HEK293 (cell line): ENCODE measurements around the gene AHCYL1.

ENCODE experiments used
- CTCF ChIA-PET: fragments of 350-600 bp; formaldehyde crosslinking; extraction: SDS; loops from one replicate; lab custom pipeline; 2021; ENCODE audit warnings: antibody characterized with exemption; lab: Yijun Ruan, JAX
- POLR2A ChIA-PET: fragments of 300-600 bp; formaldehyde crosslinking; extraction: SDS; loops from one replicate; lab custom pipeline; 2020; ENCODE audit warnings: antibody characterized with exemption, inconsistent platforms; lab: Yijun Ruan, JAX
- H3K27ac ChIP-seq: fragments of 200-500 bp; sonication (Bioruptor generic); 2 replicates; pipeline ENCODE4 v1.5.1; 2014; ENCODE audit warnings: low read depth, low read length, control low read depth, inconsistent platforms; ENCODE audit errors: extremely low read depth
- H3K36me3 ChIP-seq, 2 experiments: fragments of 200-500 bp in 1 of 2; sonication (Bioruptor generic) in 1 of 2; 1 replicate in 1 of 2; 2 replicates in 1 of 2; pipeline ENCODE4 v1.5.1; 2014 to 2017; ENCODE audit warnings: inconsistent platforms in 2 of 2, low read length in 2 of 2; ENCODE audit not compliant: control insufficient read depth in 2 of 2, insufficient read depth in 1 of 2
- H3K4me1 ChIP-seq: fragments of 200-500 bp; sonication (Bioruptor generic); 2 replicates; pipeline ENCODE4 v1.5.1; 2014; ENCODE audit warnings: mild to moderate bottlenecking, low read length, inconsistent platforms; ENCODE audit not compliant: control insufficient read depth, insufficient read depth
- H3K4me3 ChIP-seq: 2 replicates; pipeline ENCODE4 v1.5.1; 2011; ENCODE audit warnings: low read depth, mild to moderate bottlenecking, control low read depth, low read length, moderate library complexity
- H3K9me3 ChIP-seq: fragments of 200-500 bp; sonication (Bioruptor generic); 2 replicates; pipeline ENCODE4 v1.5.1; 2014; ENCODE audit warnings: low read depth, low read length, inconsistent platforms; ENCODE audit not compliant: control insufficient read depth, insufficient read depth
- EGR2 ChIP-seq: fragments of 450-650 bp; formaldehyde crosslinking; IDR thresholded peaks from 2 replicates; pipeline ENCODE4 v1.5.1; 2016; ENCODE audit warnings: low read depth, missing biosample characterization, missing genetic modification characterization
- GFI1B ChIP-seq: fragments of 450-650 bp; formaldehyde crosslinking; IDR thresholded peaks from 2 replicates; pipeline ENCODE4 v1.5.1; 2016; ENCODE audit warnings: missing biosample characterization, missing genetic modification characterization
- KLF7 ChIP-seq: fragments of 450-650 bp; formaldehyde crosslinking; IDR thresholded peaks from 2 replicates; pipeline ENCODE4 v1.5.1; 2016; ENCODE audit warnings: missing biosample characterization, missing genetic modification characterization, borderline replicate concordance
- KLF8 ChIP-seq: fragments of 450-650 bp; formaldehyde crosslinking; IDR thresholded peaks from 2 replicates; pipeline ENCODE4 v1.5.1; 2016; ENCODE audit warnings: missing biosample characterization, missing genetic modification characterization
- PRDM1 ChIP-seq: fragments of 450-650 bp; formaldehyde crosslinking; IDR thresholded peaks from 2 replicates; pipeline ENCODE4; 2016; ENCODE audit warnings: missing biosample characterization, missing genetic modification characterization
- RBAK ChIP-seq: fragments of 450-650 bp; formaldehyde crosslinking; IDR thresholded peaks from 2 replicates; pipeline ENCODE4 v1.5.1; 2016; ENCODE audit warnings: missing biosample characterization, missing genetic modification characterization
- SETDB1 ChIP-seq: IDR thresholded peaks from one replicate; pipeline ENCODE4 v1.6.1; 2017; ENCODE audit warnings: mild to moderate bottlenecking, low read length, moderate library complexity, mixed read lengths; ENCODE audit not compliant: insufficient read length
- YY1 ChIP-seq: fragments of 450-650 bp; formaldehyde crosslinking; IDR thresholded peaks from 2 replicates; pipeline ENCODE4 v1.5.1; 2018; ENCODE audit warnings: missing biosample characterization, missing genetic modification characterization
- ZFHX2 ChIP-seq: fragments of 450-650 bp; formaldehyde crosslinking; conservative IDR thresholded peaks from 2 replicates; pipeline ENCODE4 v1.5.1; 2016; ENCODE audit warnings: missing biosample characterization, missing genetic modification characterization
- ZNF10 ChIP-seq: fragments of 450-650 bp; formaldehyde crosslinking; IDR thresholded peaks from 2 replicates; pipeline ENCODE4 v1.5.1; 2017; ENCODE audit warnings: missing biosample characterization, missing genetic modification characterization
- ZNF266 ChIP-seq: fragments of 450-650 bp; formaldehyde crosslinking; IDR thresholded peaks from 2 replicates; pipeline ENCODE4 v1.5.1; 2016; ENCODE audit warnings: missing biosample characterization, missing genetic modification characterization, low read depth
- ZNF48 ChIP-seq: fragments of 450-650 bp; formaldehyde crosslinking; IDR thresholded peaks from 2 replicates; pipeline ENCODE4 v1.5.1; 2016; ENCODE audit warnings: missing biosample characterization, missing genetic modification characterization
- ZNF548 ChIP-seq: fragments of 450-650 bp; formaldehyde crosslinking; IDR thresholded peaks from 2 replicates; pipeline ENCODE4 v1.5.1; 2016; ENCODE audit warnings: missing biosample characterization, missing genetic modification characterization
- ZNF623 ChIP-seq: fragments of 450-650 bp; formaldehyde crosslinking; IDR thresholded peaks from 2 replicates; pipeline ENCODE4 v1.5.1; 2016; ENCODE audit warnings: missing biosample characterization, missing genetic modification characterization
- ZNF654 ChIP-seq: fragments of 450-650 bp; formaldehyde crosslinking; IDR thresholded peaks from 2 replicates; pipeline ENCODE4 v1.5.1; 2016; ENCODE audit warnings: low read depth, missing biosample characterization, missing genetic modification characterization
- ZSCAN23 ChIP-seq: fragments of 450-650 bp; formaldehyde crosslinking; IDR thresholded peaks from 2 replicates; pipeline ENCODE4 v1.5.1; 2016; ENCODE audit warnings: missing biosample characterization, missing genetic modification characterization
- TF ChIP-seq, protein P1 (sequence below): fragments of 450-650 bp; formaldehyde crosslinking; IDR thresholded peaks from 2 replicates; pipeline ENCODE4 v1.5.1; 2016; ENCODE audit warnings: missing biosample characterization, missing genetic modification characterization, borderline replicate concordance
- TF ChIP-seq, protein P2 (sequence below): fragments of 450-650 bp; formaldehyde crosslinking; IDR thresholded peaks from 2 replicates; pipeline ENCODE4 v1.5.0; 2017; ENCODE audit warnings: missing biosample characterization, missing genetic modification characterization, borderline replicate concordance
- TF ChIP-seq, protein P3 (sequence below): fragments of 450-650 bp; formaldehyde crosslinking; IDR thresholded peaks from 2 replicates; pipeline ENCODE4 v1.5.1; 2016; ENCODE audit warnings: missing biosample characterization, missing genetic modification characterization
- TF ChIP-seq, protein P4 (sequence below): fragments of 450-650 bp; formaldehyde crosslinking; IDR thresholded peaks from 2 replicates; pipeline ENCODE4 v1.5.1; 2016; ENCODE audit warnings: missing biosample characterization, missing genetic modification characterization
- TF ChIP-seq, protein P5 (sequence below): fragments of 450-650 bp; formaldehyde crosslinking; IDR thresholded peaks from 2 replicates; pipeline ENCODE4 v1.5.1; 2016; ENCODE audit warnings: missing biosample characterization, missing genetic modification characterization

AHCYL1 gene

DNA sequence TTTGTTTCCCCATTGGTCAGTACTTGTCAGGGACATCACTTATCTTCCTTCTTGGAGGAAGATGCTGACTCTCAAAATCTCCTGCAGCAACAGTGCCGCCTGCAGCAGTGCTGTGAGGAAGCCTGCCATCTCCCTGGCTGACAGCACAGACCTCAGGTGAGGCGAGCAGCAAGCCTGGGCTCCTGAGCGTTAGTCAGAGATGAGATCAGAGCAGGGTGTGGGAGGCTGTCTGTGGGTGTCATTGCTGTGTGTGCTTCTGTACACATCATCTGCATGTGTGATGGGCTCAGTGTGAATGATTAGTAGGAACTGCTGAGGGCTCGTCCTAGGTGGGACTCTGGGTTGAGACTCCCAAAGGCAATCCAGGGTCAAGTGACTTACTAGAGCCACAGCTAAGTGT lies 56.0 kb downstream of the AHCYL1 start:
- CTCF ChIA-PET = interaction anchor here (1.1 to 2.4 kb wide), 2 partner anchors 11 to 13 kb away, joined by 6 to 19 read pairs; no protein-coding TSS in a partner anchor
- Histone ChIP-seq H3K36me3 (peaks cover 13 to 88% of the 10 kb centered on the region in 2 experiments), H3K27ac (no peak overlapping the region), H3K9me3 (no peaks in the 10 kb centered on the region), H3K4me3 (no peak overlapping the region), H3K4me1 (peaks cover 3% of the 10 kb centered on the region; the same call in 1 of the 2 replicates)
- no peak for TF ChIP-seq ZNF623 (tag by site-specific recombination)
- TF ChIP-seq, protein P1, sequence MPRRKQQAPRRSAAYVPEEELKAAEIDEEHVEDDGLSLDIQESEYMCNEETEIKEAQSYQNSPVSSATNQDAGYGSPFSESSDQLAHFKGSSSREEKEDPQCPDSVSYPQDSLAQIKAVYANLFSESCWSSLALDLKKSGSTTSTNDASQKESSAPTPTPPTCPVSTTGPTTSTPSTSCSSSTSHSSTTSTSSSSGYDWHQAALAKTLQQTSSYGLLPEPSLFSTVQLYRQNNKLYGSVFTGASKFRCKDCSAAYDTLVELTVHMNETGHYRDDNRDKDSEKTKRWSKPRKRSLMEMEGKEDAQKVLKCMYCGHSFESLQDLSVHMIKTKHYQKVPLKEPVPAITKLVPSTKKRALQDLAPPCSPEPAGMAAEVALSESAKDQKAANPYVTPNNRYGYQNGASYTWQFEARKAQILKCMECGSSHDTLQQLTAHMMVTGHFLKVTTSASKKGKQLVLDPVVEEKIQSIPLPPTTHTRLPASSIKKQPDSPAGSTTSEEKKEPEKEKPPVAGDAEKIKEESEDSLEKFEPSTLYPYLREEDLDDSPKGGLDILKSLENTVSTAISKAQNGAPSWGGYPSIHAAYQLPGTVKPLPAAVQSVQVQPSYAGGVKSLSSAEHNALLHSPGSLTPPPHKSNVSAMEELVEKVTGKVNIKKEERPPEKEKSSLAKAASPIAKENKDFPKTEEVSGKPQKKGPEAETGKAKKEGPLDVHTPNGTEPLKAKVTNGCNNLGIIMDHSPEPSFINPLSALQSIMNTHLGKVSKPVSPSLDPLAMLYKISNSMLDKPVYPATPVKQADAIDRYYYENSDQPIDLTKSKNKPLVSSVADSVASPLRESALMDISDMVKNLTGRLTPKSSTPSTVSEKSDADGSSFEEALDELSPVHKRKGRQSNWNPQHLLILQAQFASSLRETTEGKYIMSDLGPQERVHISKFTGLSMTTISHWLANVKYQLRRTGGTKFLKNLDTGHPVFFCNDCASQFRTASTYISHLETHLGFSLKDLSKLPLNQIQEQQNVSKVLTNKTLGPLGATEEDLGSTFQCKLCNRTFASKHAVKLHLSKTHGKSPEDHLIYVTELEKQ = no peak
- TF ChIP-seq ZFHX2 (tag by site-specific recombination) = peak; percentile 94
- peak; percentile 93 for TF ChIP-seq EGR2
- POLR2A ChIA-PET = no interaction called here

DNA sequence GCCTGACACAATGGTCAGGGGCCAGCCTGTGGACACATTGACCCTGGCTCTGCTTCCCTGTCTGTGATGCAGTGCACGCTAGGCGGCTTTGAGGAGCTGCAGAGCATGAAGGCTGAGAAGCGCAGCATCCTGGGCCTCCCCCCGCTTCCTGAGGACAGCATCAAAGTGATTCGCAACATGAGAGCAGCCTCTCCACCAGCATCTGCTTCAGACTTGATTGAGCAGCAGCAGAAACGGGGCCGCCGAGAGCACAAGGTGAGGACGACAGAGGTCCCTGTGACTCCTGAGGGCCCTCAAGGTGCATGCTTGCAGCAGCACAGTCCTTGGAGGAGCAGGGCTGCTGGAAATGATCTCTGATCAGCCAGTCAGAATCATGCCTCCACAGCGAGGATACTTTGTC lies 58.5 kb downstream of the AHCYL1 start:
- Histone ChIP-seq H3K4me3 (no peak overlapping the region), H3K27ac (no peak overlapping the region), H3K4me1 (no peaks in the 10 kb centered on the region), H3K36me3 (peaks cover 26 to 99% of the 10 kb centered on the region in 2 experiments), H3K9me3 (no peaks in the 10 kb centered on the region)
- no peak for TF ChIP-seq ZNF48
- no peak for TF ChIP-seq KLF8 (tag by site-specific recombination)
- TF ChIP-seq ZNF548 (tag by site-specific recombination) = no peak
- no peak for TF ChIP-seq SETDB1
- TF ChIP-seq, protein P2, sequence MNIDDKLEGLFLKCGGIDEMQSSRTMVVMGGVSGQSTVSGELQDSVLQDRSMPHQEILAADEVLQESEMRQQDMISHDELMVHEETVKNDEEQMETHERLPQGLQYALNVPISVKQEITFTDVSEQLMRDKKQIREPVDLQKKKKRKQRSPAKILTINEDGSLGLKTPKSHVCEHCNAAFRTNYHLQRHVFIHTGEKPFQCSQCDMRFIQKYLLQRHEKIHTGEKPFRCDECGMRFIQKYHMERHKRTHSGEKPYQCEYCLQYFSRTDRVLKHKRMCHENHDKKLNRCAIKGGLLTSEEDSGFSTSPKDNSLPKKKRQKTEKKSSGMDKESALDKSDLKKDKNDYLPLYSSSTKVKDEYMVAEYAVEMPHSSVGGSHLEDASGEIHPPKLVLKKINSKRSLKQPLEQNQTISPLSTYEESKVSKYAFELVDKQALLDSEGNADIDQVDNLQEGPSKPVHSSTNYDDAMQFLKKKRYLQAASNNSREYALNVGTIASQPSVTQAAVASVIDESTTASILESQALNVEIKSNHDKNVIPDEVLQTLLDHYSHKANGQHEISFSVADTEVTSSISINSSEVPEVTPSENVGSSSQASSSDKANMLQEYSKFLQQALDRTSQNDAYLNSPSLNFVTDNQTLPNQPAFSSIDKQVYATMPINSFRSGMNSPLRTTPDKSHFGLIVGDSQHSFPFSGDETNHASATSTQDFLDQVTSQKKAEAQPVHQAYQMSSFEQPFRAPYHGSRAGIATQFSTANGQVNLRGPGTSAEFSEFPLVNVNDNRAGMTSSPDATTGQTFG (tag by site-specific recombination) = no peak
- TF ChIP-seq, protein P3, sequence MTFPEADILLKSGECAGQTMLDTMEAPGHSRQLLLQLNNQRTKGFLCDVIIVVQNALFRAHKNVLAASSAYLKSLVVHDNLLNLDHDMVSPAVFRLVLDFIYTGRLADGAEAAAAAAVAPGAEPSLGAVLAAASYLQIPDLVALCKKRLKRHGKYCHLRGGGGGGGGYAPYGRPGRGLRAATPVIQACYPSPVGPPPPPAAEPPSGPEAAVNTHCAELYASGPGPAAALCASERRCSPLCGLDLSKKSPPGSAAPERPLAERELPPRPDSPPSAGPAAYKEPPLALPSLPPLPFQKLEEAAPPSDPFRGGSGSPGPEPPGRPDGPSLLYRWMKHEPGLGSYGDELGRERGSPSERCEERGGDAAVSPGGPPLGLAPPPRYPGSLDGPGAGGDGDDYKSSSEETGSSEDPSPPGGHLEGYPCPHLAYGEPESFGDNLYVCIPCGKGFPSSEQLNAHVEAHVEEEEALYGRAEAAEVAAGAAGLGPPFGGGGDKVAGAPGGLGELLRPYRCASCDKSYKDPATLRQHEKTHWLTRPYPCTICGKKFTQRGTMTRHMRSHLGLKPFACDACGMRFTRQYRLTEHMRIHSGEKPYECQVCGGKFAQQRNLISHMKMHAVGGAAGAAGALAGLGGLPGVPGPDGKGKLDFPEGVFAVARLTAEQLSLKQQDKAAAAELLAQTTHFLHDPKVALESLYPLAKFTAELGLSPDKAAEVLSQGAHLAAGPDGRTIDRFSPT (tag by site-specific recombination) = no peak
- no peak for TF ChIP-seq ZNF654 (tag by site-specific recombination)
- no peak for TF ChIP-seq ZSCAN23 (tag by site-specific recombination)
- TF ChIP-seq KLF7 = no peak
- TF ChIP-seq GFI1B = no peak
- TF ChIP-seq RBAK (tag by site-specific recombination) = no peak
- TF ChIP-seq ZNF266 (tag by site-specific recombination) = no peak
- TF ChIP-seq PRDM1 (tag by site-specific recombination) = no peak
- TF ChIP-seq, protein P4, sequence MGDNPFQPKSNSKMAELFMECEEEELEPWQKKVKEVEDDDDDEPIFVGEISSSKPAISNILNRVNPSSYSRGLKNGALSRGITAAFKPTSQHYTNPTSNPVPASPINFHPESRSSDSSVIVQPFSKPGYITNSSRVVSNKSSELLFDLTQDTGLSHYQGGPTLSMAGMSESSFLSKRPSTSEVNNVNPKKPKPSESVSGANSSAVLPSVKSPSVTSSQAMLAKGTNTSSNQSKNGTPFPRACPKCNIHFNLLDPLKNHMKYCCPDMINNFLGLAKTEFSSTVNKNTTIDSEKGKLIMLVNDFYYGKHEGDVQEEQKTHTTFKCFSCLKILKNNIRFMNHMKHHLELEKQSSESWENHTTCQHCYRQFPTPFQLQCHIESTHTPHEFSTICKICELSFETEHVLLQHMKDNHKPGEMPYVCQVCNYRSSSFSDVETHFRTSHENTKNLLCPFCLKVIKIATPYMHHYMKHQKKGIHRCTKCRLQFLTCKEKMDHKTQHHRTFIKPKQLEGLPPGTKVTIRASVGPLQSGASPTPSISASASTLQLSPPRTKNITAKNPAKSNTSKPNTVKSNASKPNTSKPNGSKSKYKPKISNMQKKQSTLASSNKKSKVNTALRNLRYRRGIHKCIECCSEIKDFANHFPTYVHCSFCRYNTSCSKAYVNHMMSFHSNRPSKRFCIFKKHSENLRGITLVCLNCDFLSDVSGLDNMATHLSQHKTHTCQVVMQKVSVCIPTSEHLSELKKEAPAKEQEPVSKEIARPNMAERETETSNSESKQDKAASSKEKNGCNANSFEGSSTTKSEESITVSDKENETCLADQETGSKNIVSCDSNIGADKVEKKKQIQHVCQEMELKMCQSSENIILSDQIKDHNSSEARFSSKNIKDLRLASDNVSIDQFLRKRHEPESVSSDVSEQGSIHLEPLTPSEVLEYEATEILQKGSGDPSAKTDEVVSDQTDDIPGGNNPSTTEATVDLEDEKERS = no peak
- TF ChIP-seq, protein P5, sequence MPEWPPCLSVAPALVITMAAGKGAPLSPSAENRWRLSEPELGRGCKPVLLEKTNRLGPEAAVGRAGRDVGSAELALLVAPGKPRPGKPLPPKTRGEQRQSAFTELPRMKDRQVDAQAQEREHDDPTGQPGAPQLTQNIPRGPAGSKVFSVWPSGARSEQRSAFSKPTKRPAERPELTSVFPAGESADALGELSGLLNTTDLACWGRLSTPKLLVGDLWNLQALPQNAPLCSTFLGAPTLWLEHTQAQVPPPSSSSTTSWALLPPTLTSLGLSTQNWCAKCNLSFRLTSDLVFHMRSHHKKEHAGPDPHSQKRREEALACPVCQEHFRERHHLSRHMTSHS (tag by site-specific recombination) = no peak
- TF ChIP-seq ZNF10 (tag by site-specific recombination) = no peak
- TF ChIP-seq YY1 (tag by site-specific recombination) = no peak
- POLR2A ChIA-PET = no interaction called here
- CTCF ChIA-PET = interaction anchor here (0.7 to 2.4 kb wide), 2 partner anchors 11 to 52 kb away, joined by 3 to 19 read pairs; no protein-coding TSS in a partner anchor
